Chondrocyte (in vitro differentiated cells): ENCODE data around the gene QKI. TPM values are rescaled to one million over a fixed set of nuclear protein-coding genes. Genes with fewer than 3 reads are reported as not detected.

Experiments
- DNase-seq: peaks from one replicate; pipeline ENCODE4 v3.0.0; 2021; ENCODE audit warnings: mixed read lengths, low spot score
- H3K27ac Mint-ChIP-seq: one replicate; pipeline ENCODE4 v1.8.0; 2021; ENCODE audit warnings: mild to moderate bottlenecking, moderate library complexity, mixed read lengths; ENCODE audit not compliant: unreplicated experiment
- H3K27me3 Mint-ChIP-seq: 2 replicates; pipeline ENCODE4 v1.8.0; 2021; ENCODE audit warnings: low read depth, mixed read lengths
- H3K36me3 Mint-ChIP-seq: 2 replicates; pipeline ENCODE4 v1.8.0; 2021; ENCODE audit warnings: low read depth, mixed read lengths
- H3K4me1 Mint-ChIP-seq: 2 replicates; pipeline ENCODE4 v1.8.0; 2021; ENCODE audit warnings: low read depth, mild to moderate bottlenecking, mixed read lengths
- H3K4me3 Mint-ChIP-seq: one replicate; pipeline ENCODE4 v1.8.0; 2021; ENCODE audit warnings: mild to moderate bottlenecking, moderate library complexity, mixed read lengths; ENCODE audit not compliant: unreplicated experiment
- H3K9me3 Mint-ChIP-seq: 2 replicates; pipeline ENCODE4 v1.8.0; 2021; ENCODE audit warnings: low read depth, mixed read lengths
- long read RNA-seq: library from polyadenylated mRNA; stranded (forward); transcript quantifications from one replicate; pipeline ENCODE4 v2.0.0, GENCODE V29; 2021
- total RNA-seq: library from RNA; stranded (reverse); gene quantifications from 3 replicates; pipeline ENCODE4 v1.2.1, GENCODE V29; 2021
- TF ChIP-seq, protein P1 (sequence below): fragments of 200-600 bp; sonication (generic); IDR thresholded peaks from 2 replicates; pipeline ENCODE4 v1.5.0; 2021; ENCODE audit warnings: antibody characterized with exemption, mild to moderate bottlenecking, moderate library complexity

Gene QKI
- total RNA-seq = 189 to 266 TPM (median 195 TPM) in 3 replicates
- long read RNA-seq, full-length matches to known transcripts = 154 of 200 reads
- long read RNA-seq, partial matches to known transcripts = 8 of 200 reads
- long read RNA-seq, other reads (novel, unspliced or antisense) = 38 of 200 reads

DNA sequence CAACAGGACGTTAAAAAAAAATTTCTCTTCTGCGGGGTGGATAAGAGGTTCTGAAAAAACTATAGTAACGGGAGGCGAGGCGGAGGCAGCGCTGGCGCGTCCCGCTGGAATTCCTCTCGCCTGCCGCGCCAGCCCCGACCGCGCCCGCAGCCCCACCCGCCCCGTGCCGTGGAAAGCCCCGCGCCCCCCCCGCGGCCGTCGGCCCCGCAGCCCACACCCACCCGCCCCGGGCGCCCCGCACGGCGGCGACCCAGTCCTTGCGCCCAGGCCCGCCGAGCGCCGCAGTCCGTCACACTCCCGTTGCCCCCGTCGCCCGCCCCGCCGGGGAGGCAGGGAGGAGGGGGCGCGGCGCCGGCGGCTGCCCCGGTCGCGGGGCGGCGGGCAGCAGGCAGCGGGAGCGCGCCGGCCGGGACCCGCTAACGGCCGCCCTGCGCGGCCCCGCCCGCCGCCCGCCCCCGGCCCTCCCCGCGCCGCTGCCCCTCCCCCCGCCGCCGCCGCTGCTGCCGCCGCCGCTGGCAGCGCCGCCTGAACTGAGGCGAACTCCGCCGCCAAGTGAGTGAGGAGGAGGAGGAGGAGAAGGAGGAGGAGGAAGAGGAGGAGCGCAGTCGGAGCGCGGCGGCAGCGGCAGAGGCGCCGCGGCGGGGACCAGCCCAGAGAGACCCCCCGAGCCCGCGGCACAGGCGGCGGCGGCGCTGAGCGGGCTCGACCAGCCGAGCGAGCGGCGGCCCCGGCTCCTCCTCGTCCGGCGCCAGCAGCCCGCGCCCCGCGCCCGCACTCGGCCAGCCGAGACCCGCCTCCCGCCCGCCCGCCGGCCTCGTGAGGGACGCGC, at the start of gene QKI:
TSS of gene QKI (plus strand) at position 602 of the 829 bp plus-strand sequence. CDS start 476 bp downstream, outside the sequence.
- Mint-ChIP-seq H3K9me3 (no peaks in the 10 kb centered on the region), H3K4me1 (peaks cover 29% of the 10 kb centered on the region), H3K27me3 (no peaks in the 10 kb centered on the region), H3K4me3 (peak within 1 kb of the TSS; percentile 82), H3K36me3 (peaks cover 3% of the 10 kb centered on the region), H3K27ac (peak within 1 kb of the TSS; percentile 97)
- DNase-seq = no peak
- TF ChIP-seq, protein P1, sequence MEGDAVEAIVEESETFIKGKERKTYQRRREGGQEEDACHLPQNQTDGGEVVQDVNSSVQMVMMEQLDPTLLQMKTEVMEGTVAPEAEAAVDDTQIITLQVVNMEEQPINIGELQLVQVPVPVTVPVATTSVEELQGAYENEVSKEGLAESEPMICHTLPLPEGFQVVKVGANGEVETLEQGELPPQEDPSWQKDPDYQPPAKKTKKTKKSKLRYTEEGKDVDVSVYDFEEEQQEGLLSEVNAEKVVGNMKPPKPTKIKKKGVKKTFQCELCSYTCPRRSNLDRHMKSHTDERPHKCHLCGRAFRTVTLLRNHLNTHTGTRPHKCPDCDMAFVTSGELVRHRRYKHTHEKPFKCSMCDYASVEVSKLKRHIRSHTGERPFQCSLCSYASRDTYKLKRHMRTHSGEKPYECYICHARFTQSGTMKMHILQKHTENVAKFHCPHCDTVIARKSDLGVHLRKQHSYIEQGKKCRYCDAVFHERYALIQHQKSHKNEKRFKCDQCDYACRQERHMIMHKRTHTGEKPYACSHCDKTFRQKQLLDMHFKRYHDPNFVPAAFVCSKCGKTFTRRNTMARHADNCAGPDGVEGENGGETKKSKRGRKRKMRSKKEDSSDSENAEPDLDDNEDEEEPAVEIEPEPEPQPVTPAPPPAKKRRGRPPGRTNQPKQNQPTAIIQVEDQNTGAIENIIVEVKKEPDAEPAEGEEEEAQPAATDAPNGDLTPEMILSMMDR = no peak

- Mint-ChIP-seq H3K9me3 (no peaks in the 10 kb centered on the region), H3K36me3 (no peaks in the 10 kb centered on the region), H3K4me3 (no peak overlapping the region), H3K4me1 (peaks cover 6% of the 10 kb centered on the region), H3K27me3 (no peaks in the 10 kb centered on the region), H3K27ac (no peak overlapping the region)
- DNase-seq = no peak
- TF ChIP-seq, protein P1 = no peak
Measured at GRCh38 chr6:163366288-163366687, 48.2 kb upstream of the QKI start.

DNA sequence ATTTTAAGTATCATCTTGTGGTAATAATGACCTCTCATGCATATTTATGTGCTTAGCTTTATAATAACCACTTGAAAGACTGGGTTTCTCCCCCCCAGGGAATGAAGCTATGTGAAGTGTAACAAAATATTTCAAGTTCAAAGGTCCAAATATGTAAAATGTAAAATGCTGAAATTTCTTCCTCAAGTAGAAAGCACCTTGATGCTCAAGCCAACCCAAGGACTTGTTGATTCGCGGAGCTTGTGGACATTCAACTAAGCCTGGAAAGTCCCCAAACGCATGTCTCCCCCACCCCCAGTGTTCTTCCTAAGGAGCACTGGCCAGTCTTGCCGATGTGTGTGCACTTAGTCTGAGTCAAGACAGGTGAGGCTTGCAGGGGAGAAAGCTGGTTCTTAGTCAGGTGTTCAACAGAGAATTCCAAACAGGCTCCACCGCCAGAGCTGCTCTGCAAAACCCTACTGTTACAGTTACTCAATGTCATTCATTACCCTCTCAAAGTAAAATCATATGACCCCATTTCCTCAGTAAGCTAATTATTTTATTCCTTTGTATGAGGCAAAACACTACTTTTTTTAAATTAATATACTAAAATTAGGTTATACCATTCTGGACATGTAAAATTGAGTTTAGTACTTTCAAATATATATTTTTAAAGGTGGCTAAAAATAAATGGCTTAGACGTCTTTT, 46.9 kb upstream of the QKI start:
- no peak for DNase-seq
- H3K4me1 Mint-ChIP-seq = peaks cover 6% of the 10 kb centered on the region
- H3K4me3 Mint-ChIP-seq = no peak overlapping the region

GRCh38 chr6:163369141-163369540, 45.4 kb upstream of the QKI start:
- no peak overlapping the region for H3K27ac Mint-ChIP-seq
- H3K4me3 Mint-ChIP-seq = no peak overlapping the region
- no peak for DNase-seq
- TF ChIP-seq, protein P1 = no peak
- H3K27me3 Mint-ChIP-seq = no peaks in the 10 kb centered on the region
- peaks cover 6% of the 10 kb centered on the region for H3K4me1 Mint-ChIP-seq
- no peaks in the 10 kb centered on the region for H3K9me3 Mint-ChIP-seq
- no peaks in the 10 kb centered on the region for H3K36me3 Mint-ChIP-seq

More for the DNA sequence above, 46.9 kb upstream of the QKI start:
- no peaks in the 10 kb centered on the region for H3K9me3 Mint-ChIP-seq
- H3K27me3 Mint-ChIP-seq = no peaks in the 10 kb centered on the region
- H3K27ac Mint-ChIP-seq = no peak overlapping the region
- no peaks in the 10 kb centered on the region for H3K36me3 Mint-ChIP-seq
- TF ChIP-seq, protein P1 = no peak

DNA sequence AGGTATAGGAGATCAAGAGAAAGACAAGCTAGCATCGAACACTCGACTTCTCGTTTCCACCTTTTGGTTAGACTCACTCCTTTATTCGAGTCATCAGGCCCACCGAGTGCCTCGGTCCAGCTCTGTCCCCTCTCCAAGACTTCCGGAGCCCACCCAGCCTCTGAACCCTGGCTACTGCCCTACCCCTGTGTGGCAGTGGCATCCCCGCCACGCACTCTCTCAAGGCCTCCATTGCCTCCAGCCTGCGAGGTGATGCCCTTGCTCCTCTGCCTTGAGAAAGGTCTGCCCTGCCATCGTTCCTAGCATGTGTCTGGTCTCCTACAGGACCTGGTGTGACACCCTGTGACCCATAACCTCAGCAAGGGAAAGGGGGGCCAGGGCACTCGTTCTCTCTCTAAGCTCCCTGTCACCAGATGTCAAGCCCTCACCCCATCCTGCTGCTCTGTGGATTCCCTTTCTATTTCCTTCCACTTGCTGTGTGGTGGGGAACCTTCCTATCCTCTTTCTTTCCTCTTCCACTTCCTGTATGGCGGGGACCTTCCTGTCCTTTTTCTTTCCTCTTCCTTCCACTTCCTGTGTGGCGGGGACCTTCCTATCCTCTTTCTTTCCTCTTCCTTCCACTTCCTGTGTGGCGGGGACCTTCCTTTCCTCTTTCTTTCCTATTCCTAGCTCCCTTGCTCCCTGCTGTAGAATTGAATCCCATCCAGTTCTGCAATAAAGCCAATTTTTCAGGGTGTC, 44.7 kb upstream of the QKI start:
- H3K4me1 Mint-ChIP-seq = peaks cover 6% of the 10 kb centered on the region
- TF ChIP-seq, protein P1 = no peak
- H3K27me3 Mint-ChIP-seq = no peaks in the 10 kb centered on the region
- no peak overlapping the region for H3K4me3 Mint-ChIP-seq
- H3K9me3 Mint-ChIP-seq = no peaks in the 10 kb centered on the region
- no peak for DNase-seq
- no peak overlapping the region for H3K27ac Mint-ChIP-seq
- H3K36me3 Mint-ChIP-seq = no peaks in the 10 kb centered on the region
